GDM1 (cell line): ENCODE measurements around the gene HIBCH.
"Not testable (repeated sequence)": the region's sequence is repeated elsewhere in the genome, so short reads cannot be mapped to it uniquely, and the experiment has no call there.

Source experiments
- DNase-seq: peaks from one replicate; lab custom pipeline; 2025; lab: John Stamatoyannopoulos, UW

HIBCH gene

DNA sequence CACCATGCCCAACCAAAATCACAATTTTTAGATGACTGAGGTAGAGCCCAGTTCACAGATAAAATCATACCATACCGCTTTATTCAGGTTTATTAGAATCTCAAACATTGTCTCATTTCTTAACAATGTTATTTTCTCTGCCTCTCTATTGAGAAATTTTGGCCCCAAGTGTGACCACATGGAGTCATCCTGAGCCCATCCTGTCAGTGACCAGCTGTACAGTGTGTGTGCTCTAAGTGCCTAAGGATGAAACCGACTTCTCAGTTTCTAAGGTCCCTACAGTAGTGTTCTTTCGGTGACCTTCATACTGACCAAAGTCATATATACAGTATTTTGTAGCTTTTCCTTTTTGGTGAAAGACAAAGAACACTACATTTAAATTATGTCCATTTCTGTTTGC lies 133.4 kb downstream of the HIBCH start:
- DNase-seq, result no peak

GRCh38 chr2:190185380-190185779 lies 134.2 kb downstream of the HIBCH start:
- no peak for DNase-seq

- DNase-seq, result peak; percentile 25
These were observed 135.2 kb downstream of the HIBCH start for GRCh38 chr2:190184460-190184859.

GRCh38 chr2:190183539-190183938 lies 136.1 kb downstream of the HIBCH start:
- no peak for DNase-seq

- peak; percentile 11 for DNase-seq
These were observed 137.5 kb downstream of the HIBCH start for GRCh38 chr2:190182071-190182524.

DNA sequence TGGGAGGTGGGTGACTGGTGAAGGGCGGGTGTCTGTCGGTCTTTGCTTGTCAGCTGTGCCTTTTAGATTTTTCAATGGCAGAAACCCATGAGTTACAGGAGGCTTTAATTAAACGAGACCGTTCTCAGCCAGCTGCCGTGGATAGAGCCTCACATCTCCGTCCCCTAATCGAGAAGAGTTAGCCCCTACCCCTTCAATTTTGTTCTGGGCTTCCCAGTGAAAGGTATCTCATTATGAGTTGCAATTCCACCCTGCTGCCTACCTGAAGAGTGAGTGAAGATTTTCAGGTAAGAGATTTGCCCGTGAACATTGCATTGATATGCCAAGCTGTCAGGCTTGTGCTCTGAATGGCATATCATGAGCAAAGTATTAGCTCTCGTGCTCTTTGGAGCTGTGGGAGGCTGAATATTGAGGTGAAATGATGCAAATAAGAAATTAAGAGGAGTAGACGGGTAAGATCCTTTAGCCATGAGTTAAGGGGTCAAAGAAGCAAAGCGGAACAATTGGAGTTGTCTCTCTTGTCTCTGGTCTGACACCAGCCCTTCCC lies 138.4 kb downstream of the HIBCH start:
- no peak for DNase-seq

GRCh38 chr2:190180313-190181122 lies 139.1 kb downstream of the HIBCH start:
- DNase-seq, result peak; percentile 74

DNA sequence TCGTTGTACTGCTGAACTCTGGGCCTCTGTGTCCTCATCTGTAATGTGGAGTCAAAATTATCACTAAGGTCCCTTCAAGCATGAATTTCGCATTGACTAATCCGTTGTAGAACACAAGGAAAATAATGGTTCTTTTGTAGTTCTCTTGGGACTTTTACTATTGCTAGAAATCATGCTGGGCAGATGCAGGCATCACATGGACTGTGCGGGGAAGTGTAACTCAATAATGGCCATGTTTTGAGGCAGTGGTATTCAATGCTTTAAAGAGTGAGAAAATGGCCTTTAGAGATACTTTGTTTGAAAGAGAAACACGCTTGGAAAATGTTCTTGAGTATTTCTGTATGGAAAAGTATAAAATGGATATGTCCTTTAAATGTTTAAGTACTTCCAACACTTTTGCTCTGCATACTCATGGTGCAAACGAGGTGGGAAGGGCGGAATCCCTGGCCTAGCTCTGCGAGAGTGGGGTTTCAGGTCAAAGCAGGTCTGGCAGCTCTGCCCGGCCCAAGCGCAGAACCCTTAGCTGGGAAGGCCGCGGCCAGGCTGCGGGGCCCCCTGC lies 139.8 kb downstream of the HIBCH start:
- no peak for DNase-seq

GRCh38 chr2:190178066-190178722 lies 141.4 kb downstream of the HIBCH start:
- no peak for DNase-seq

- no peak for DNase-seq
These were observed 142.2 kb downstream of the HIBCH start for GRCh38 chr2:190177249-190178040.

GRCh38 chr2:190173392-190173791 lies 146.2 kb downstream of the HIBCH start:
- DNase-seq, result no peak

- DNase-seq, result no peak
These were observed 149.0 kb downstream of the HIBCH start for GRCh38 chr2:190170673-190171072.

DNA sequence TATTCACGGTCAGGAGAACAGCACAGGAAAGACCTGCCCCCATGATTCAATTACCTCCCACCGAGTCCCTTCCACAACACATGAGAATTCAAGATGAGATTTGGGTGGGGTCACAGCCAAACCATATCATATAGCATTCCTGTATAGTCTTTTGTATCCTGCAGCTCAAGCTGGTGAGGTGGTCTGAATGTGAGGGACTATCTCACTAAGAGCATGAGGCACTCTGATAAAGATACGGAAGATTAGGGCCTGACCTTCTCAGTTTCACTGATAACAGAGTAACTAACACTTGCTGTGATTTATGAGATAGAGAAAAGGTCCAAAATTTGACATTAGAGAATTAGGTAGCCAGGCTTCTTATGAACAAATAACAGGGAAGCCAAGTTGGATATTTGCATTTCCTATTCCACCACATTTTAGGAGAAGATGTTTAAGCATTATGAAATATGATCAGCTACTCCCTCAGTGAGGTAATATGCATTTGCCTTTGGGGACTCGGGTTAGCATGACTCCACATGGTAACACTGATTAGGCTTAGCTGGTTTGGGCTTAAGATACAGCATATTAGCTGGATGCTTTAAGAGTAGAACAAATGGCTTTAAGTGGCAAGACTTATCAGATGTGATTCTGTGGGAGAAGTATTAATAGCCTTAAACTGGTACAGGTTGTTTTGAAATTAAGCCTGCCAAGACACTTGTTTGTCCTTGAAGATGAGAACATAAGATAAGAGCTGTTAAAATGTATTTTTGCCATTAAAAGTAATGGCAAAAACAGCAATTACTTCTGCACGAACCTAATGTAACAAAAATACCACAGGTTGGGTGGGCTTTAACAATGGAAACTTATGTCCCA lies 150.2 kb downstream of the HIBCH start:
- DNase-seq, result no peak

GRCh38 chr2:190167702-190168101 lies 151.9 kb downstream of the HIBCH start:
- DNase-seq, result no peak

- DNase-seq, result no peak
These were observed 154.1 kb downstream of the HIBCH start for GRCh38 chr2:190165491-190165890.

DNA sequence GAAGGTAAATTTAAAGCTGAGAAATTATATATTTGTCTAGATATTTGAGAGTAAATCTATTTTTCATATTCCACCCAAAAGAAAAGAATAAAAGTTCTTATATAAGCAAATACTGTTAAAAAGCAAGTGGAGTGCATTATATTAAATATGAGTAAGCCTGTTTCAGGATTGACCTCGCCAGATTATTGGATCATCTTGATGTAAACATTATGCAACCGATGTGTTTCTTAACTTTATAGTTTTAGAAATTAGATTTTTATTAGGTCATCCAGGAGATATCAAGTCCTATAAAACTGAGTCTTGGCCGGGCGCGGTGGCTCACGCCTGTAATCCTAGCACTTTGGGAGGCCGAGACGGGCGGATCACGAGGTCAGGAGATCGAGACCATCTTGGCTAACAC lies 156.8 kb downstream of the HIBCH start:
- DNase-seq, result no peak

GRCh38 chr2:190159453-190159852 lies 160.2 kb downstream of the HIBCH start:
- DNase-seq, result no peak

GRCh38 chr2:190158798-190159434 lies 160.7 kb downstream of the HIBCH start:
- no peak for DNase-seq

DNA sequence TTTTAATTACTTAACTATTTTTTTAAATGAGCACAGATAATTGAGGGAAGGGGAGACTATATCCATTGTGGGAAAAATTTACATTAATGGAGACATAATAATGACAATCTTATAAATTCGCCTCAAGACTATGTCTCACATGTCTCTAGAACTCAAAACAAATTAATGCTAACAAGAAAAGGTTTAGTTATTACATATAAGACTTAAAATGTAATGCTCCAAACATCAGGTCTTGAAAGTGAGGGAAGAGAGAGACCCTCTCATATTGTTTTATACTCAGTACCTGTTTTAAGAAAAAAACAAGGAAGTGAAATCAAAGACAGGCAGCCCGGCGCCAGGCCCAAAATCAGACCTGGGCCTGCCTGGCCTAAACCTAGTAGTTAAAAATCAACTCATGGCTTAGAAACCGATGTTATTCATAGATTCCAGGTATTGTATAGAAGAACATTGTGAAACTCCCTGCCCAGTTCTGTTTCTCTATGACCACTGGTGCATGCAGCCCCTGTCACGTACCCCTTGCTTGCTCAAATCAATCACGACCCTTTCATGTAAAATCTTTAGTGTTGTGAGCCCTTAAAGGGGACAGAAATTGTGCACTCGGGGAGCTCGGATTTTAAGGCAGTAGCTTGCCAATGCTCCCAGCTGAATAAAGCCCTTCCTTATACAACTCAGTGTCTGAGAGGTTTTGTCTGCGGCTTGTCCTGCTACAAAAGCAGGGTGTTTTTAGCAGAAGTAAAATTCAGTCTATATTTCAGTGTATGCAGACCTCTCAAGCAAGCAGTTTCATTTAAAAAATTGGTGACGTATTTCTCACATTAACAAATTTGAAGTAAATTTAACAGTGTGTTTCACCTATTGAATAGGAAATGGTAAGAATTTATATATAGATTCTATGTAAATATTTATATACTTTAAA lies 161.8 kb downstream of the HIBCH start:
- not testable (repeated sequence) for DNase-seq
